IPS-15b (cell line): ENCODE results near the gene ANKS1B.

Source experiments
- H3K27me3 ChIP-seq: one replicate; pipeline ENCODE4 v1.6.1; 2013; ENCODE audit warnings: low read length; ENCODE audit not compliant: control insufficient read depth, insufficient read depth
- H3K36me3 ChIP-seq: one replicate; pipeline ENCODE4 v1.6.1; 2013; ENCODE audit warnings: low read length; ENCODE audit not compliant: control insufficient read depth, insufficient read depth
- H3K4me1 ChIP-seq: one replicate; pipeline ENCODE4 v1.6.1; 2013; ENCODE audit warnings: mild to moderate bottlenecking, low read length; ENCODE audit not compliant: control insufficient read depth, insufficient read depth
- H3K4me3 ChIP-seq: one replicate; pipeline ENCODE4 v1.5.1; 2013; ENCODE audit warnings: low read depth, low read length
- H3K9ac ChIP-seq: one replicate; pipeline ENCODE4 v1.6.1; 2013; ENCODE audit warnings: low read depth, mild to moderate bottlenecking, low read length
- H3K9me3 ChIP-seq: one replicate; pipeline ENCODE4 v1.6.1; 2013; ENCODE audit warnings: mild to moderate bottlenecking, low read length; ENCODE audit not compliant: control insufficient read depth, insufficient read depth

Gene ANKS1B

GRCh38 chr12:99985129-99985570, 414 bp upstream of the ANKS1B start:
- H3K9ac ChIP-seq, result peak overlapping the region; percentile 66
- H3K36me3 ChIP-seq, result no peaks in the 10 kb centered on the region
- peak overlapping the region; percentile 85 for H3K4me3 ChIP-seq
- peaks cover 10% of the 10 kb centered on the region for H3K4me1 ChIP-seq
- no peaks in the 10 kb centered on the region for H3K9me3 ChIP-seq
- H3K27me3 ChIP-seq, result peaks cover 20% of the 10 kb centered on the region

- peak overlapping the region; percentile 64 for H3K4me3 ChIP-seq
- peaks cover 20% of the 10 kb centered on the region for H3K27me3 ChIP-seq
- H3K9ac ChIP-seq, result no peak overlapping the region
Measured at GRCh38 chr12:99983456-99984258, 1.1 kb downstream of the ANKS1B start.

GRCh38 chr12:99981639-99982190, 3.0 kb downstream of the ANKS1B start:
- Histone ChIP-seq H3K27me3 (peaks cover 20% of the 10 kb centered on the region), H3K9ac (no peak overlapping the region), H3K9me3 (no peaks in the 10 kb centered on the region), H3K4me1 (peaks cover 10% of the 10 kb centered on the region), H3K4me3 (no peak overlapping the region), H3K36me3 (no peaks in the 10 kb centered on the region)

More at GRCh38 chr12:99983456-99984258, 1.1 kb downstream of the ANKS1B start:
- H3K4me1 ChIP-seq, result peaks cover 10% of the 10 kb centered on the region
- no peaks in the 10 kb centered on the region for H3K9me3 ChIP-seq
- H3K36me3 ChIP-seq, result no peaks in the 10 kb centered on the region

GRCh38 chr12:99979471-99979870, 5.3 kb downstream of the ANKS1B start:
- no peaks in the 10 kb centered on the region for H3K9me3 ChIP-seq
- H3K4me1 ChIP-seq, result peaks cover 4% of the 10 kb centered on the region
- H3K36me3 ChIP-seq, result no peaks in the 10 kb centered on the region
- H3K9ac ChIP-seq, result no peak overlapping the region
- peaks cover 13% of the 10 kb centered on the region for H3K27me3 ChIP-seq
- H3K4me3 ChIP-seq, result no peak overlapping the region

GRCh38 chr12:99978152-99978551, 6.6 kb downstream of the ANKS1B start:
- Histone ChIP-seq H3K9me3 (no peaks in the 10 kb centered on the region), H3K27me3 (peaks cover 4% of the 10 kb centered on the region), H3K9ac (no peak overlapping the region), H3K4me3 (no peak overlapping the region), H3K36me3 (no peaks in the 10 kb centered on the region), H3K4me1 (no peaks in the 10 kb centered on the region)

GRCh38 chr12:99977550-99977949, 7.2 kb downstream of the ANKS1B start:
- Histone ChIP-seq H3K4me3 (no peak overlapping the region), H3K9me3 (no peaks in the 10 kb centered on the region), H3K36me3 (no peaks in the 10 kb centered on the region), H3K27me3 (no peaks in the 10 kb centered on the region), H3K4me1 (no peaks in the 10 kb centered on the region), H3K9ac (no peak overlapping the region)

GRCh38 chr12:99976762-99977161, 8.0 kb downstream of the ANKS1B start:
- Histone ChIP-seq H3K4me1 (no peaks in the 10 kb centered on the region), H3K27me3 (no peaks in the 10 kb centered on the region), H3K36me3 (no peaks in the 10 kb centered on the region), H3K4me3 (no peak overlapping the region), H3K9ac (no peak overlapping the region), H3K9me3 (no peaks in the 10 kb centered on the region)

GRCh38 chr12:99975321-99975720, 9.4 kb downstream of the ANKS1B start:
- Histone ChIP-seq H3K36me3 (no peaks in the 10 kb centered on the region), H3K4me1 (no peaks in the 10 kb centered on the region), H3K9ac (no peak overlapping the region), H3K4me3 (no peak overlapping the region), H3K27me3 (no peaks in the 10 kb centered on the region), H3K9me3 (no peaks in the 10 kb centered on the region)

GRCh38 chr12:99974146-99974545, 10.6 kb downstream of the ANKS1B start:
- Histone ChIP-seq H3K4me1 (no peaks in the 10 kb centered on the region), H3K9me3 (no peaks in the 10 kb centered on the region), H3K9ac (no peak overlapping the region), H3K4me3 (no peak overlapping the region), H3K36me3 (no peaks in the 10 kb centered on the region), H3K27me3 (no peaks in the 10 kb centered on the region)

- Histone ChIP-seq H3K27me3 (no peaks in the 10 kb centered on the region), H3K9ac (no peak overlapping the region), H3K9me3 (no peaks in the 10 kb centered on the region), H3K4me1 (no peaks in the 10 kb centered on the region), H3K4me3 (no peak overlapping the region), H3K36me3 (no peaks in the 10 kb centered on the region)
Measured at GRCh38 chr12:99966429-99966828, 18.3 kb downstream of the ANKS1B start.

GRCh38 chr12:99960311-99960710, 24.4 kb downstream of the ANKS1B start:
- no peak overlapping the region for H3K9ac ChIP-seq
- H3K4me3 ChIP-seq, result no peak overlapping the region
- no peaks in the 10 kb centered on the region for H3K4me1 ChIP-seq
- no peaks in the 10 kb centered on the region for H3K27me3 ChIP-seq
- no peaks in the 10 kb centered on the region for H3K36me3 ChIP-seq
- H3K9me3 ChIP-seq, result no peaks in the 10 kb centered on the region

GRCh38 chr12:99959549-99960170, 25.1 kb downstream of the ANKS1B start:
- Histone ChIP-seq H3K36me3 (no peaks in the 10 kb centered on the region), H3K27me3 (no peaks in the 10 kb centered on the region), H3K4me1 (no peaks in the 10 kb centered on the region), H3K9ac (no peak overlapping the region), H3K4me3 (no peak overlapping the region), H3K9me3 (no peaks in the 10 kb centered on the region)
